Measurements from ENCODE around the gene FUT7. TPM values are rescaled to one million over a fixed set of nuclear protein-coding genes. Genes with fewer than 3 reads are reported as not detected.
"Not testable (repeated sequence)": the region's sequence is repeated elsewhere in the genome, so short reads cannot be mapped to it uniquely, and the experiment has no call there.

Gene FUT7
- total RNA-seq, 1 donor from 2014 or later, result not detected

DNA sequence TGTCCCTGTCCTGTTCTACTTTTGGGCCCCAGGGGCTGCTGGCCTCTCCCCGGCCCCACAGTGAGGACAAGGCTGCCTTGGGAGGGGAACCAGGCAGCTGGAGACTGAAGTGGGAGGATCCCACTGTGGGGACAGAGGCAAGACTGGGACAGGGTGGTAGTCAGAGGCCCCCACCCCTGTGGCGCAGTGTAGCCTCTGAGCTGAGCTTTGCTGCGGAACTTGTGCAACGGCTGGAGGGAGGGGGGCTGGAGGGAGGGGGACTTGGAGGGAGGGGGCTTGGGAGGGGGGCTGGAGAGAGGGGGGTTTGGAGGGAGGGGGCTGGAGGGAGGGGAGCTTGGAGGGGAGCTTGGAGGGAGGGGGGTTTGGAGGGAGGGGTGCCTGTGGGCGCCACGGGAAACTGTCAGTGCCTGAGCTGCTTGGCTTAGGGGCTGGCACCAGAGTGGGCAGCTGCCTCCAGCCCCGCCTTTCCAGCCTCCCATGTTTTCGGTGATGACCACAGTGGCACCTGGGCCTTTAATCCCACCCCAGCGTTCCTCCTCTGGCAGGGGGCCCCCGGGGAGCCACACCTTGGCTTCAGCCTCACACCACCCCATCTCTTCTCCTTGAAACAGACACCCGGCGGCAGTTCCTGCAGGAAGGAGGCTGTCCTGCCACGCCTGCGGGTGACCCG, 2.3 kb upstream of the FUT7 start:
- no peak overlapping the region for H3K4me3 ChIP-seq (ENCODE audit: low read depth, low read length)
- no peak for DNase-seq (ENCODE audit: low read depth)
- TF ChIP-seq, protein P1, sequence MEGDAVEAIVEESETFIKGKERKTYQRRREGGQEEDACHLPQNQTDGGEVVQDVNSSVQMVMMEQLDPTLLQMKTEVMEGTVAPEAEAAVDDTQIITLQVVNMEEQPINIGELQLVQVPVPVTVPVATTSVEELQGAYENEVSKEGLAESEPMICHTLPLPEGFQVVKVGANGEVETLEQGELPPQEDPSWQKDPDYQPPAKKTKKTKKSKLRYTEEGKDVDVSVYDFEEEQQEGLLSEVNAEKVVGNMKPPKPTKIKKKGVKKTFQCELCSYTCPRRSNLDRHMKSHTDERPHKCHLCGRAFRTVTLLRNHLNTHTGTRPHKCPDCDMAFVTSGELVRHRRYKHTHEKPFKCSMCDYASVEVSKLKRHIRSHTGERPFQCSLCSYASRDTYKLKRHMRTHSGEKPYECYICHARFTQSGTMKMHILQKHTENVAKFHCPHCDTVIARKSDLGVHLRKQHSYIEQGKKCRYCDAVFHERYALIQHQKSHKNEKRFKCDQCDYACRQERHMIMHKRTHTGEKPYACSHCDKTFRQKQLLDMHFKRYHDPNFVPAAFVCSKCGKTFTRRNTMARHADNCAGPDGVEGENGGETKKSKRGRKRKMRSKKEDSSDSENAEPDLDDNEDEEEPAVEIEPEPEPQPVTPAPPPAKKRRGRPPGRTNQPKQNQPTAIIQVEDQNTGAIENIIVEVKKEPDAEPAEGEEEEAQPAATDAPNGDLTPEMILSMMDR (IDR thresholded peaks at IDR 0.05; ENCODE audit: insufficient read depth, low read length, severe bottlenecking), result no peak
- no peaks in the 10 kb centered on the region for H3K27me3 ChIP-seq (ENCODE audit: control insufficient read depth, insufficient read depth, low read length)
- H3K36me3 ChIP-seq (ENCODE audit: control insufficient read depth, insufficient read depth, low read length), result peaks cover 2% of the 10 kb centered on the region
- FAIRE-seq, result no peak

DNA sequence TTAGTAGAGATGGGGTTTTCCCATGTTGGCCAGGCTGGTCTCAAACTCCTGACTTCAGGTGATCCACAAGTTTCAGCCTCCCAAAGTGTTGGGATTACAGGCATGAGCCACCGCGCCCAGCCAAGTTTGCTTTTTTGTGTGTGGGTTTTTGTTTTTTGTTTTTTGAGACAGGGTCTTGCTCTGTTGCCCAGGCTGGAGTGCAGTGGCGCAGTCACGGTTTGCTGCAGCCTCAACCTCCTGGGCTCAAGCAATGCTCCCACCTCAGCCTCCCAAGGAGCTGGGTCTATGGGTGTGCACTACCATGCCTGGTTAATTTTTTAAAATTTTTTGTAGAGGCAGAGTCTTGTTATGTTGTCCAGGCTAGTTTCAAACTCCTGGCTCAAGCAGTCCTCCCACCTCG, 1.6 kb upstream of the FUT7 start:
- not testable (repeated sequence) for DNase-seq (ENCODE audit: low read depth); FAIRE-seq; H3K27me3 ChIP-seq (ENCODE audit: control insufficient read depth, insufficient read depth, low read length); H3K36me3 ChIP-seq (ENCODE audit: control insufficient read depth, insufficient read depth, low read length); H3K4me3 ChIP-seq (ENCODE audit: low read depth, low read length)

DNA sequence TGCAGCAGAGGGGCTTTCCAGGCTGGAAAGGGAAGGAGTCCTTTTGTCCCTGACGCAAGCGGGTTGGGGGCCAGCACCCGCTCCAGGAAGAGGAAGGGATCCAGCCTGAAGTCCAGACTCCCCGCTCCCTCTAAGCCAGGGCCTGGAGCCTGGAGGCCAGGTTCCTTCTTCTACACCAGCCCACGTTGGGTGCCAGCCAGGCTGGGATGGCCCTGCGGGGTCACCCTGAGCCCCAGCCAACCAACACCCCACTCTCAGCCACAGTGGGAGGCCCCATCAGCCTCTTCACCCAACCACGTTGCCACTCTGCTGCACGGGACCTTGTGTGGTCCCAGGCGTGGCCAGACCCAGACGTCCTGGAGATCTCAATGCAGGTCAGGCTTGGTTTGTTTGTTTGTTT, 970 bp upstream of the FUT7 start:
- no peak for FAIRE-seq
- H3K36me3 ChIP-seq (ENCODE audit: control insufficient read depth, insufficient read depth, low read length), result no peaks in the 10 kb centered on the region
- no peak overlapping the region for H3K4me3 ChIP-seq (ENCODE audit: low read depth, low read length)
- no peaks in the 10 kb centered on the region for H3K27me3 ChIP-seq (ENCODE audit: control insufficient read depth, insufficient read depth, low read length)
- no peak for DNase-seq (ENCODE audit: low read depth)
- TF ChIP-seq, protein P1 (IDR thresholded peaks at IDR 0.05; ENCODE audit: insufficient read depth, low read length, severe bottlenecking), result no peak

DNA sequence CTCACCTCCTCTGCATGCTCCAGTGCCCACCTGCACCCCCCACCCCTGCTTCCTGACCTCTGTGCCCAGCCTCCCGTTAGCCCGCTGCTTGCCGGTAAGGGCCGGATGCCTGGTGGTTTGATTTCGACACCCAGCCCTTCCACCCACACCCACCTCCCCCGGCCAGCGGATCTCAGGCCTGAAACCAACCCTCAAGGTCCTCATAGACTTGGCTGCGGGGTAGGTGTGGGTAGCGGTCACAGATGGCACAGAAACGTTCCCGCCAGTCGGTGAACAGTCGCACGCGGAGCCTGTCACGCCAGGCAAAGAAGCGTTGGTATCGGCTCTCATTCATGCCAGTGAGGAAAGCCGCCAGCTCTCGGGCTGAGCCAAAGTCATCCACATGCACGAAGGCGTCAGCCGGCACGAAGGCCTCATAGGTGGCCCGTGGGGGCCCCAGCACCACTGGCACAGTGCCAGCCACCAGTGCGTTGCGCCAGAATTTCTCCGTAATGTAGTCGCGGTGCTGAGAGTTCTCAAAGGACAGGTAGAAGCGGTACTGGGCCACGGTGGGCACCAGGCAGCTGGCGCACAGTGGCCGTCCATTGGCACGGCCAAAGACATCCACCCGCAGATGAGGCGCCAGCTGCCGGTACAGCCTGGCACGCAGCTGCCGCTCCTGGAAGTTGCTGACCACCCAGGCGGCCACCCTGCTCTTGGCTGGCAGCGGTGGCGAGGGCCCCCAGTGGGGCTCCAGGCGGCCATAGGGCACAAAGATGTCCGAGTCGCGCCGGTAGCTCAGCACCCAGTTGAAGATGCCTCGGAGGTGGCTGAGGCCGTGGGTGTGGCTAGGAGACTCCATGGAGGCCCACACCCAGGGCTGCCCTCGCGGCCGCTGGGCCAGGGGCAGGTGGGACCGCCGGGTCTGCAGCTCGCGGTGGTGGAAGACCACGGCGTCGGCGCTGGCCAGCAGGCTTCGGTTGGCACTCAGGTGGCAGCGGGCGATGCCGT, 1.1 kb downstream of the FUT7 start:
- FAIRE-seq (no peak), DNase-seq (ENCODE audit: low read depth) (no peak)
- no peaks in the 10 kb centered on the region for H3K27me3 ChIP-seq (ENCODE audit: control insufficient read depth, insufficient read depth, low read length)
- no peak overlapping the region for H3K4me3 ChIP-seq (ENCODE audit: low read depth, low read length)
- H3K36me3 ChIP-seq (ENCODE audit: control insufficient read depth, insufficient read depth, low read length), result no peaks in the 10 kb centered on the region
- TF ChIP-seq, protein P1 (IDR thresholded peaks at IDR 0.05; ENCODE audit: insufficient read depth, low read length, severe bottlenecking), result no peak

DNA sequence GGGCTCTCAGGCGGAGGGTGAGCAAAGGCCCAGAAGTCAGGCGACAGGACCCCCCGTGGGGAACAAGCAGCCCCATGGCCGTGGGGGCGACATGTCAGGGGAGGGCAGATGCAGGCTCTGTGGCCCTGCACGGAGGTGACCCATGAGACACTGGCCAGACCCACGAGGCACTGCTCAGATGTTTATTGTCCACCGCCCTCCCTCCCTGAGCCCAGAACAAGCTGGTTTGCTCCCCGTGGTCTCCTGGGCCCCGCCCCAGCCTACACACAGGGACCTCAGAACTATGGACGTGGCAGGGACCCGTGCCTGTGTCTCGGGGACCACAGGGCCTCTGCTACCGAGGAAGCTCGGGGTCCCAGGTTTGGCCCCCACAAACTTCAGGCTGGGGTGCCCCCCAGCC, 1.9 kb downstream of the FUT7 start:
- no peak for DNase-seq (ENCODE audit: low read depth)
- Histone ChIP-seq H3K36me3 (ENCODE audit: control insufficient read depth, insufficient read depth, low read length) (no peaks in the 10 kb centered on the region), H3K27me3 (ENCODE audit: control insufficient read depth, insufficient read depth, low read length) (no peaks in the 10 kb centered on the region), H3K4me3 (ENCODE audit: low read depth, low read length) (no peak overlapping the region)
- TF ChIP-seq, protein P1 (IDR thresholded peaks at IDR 0.05; ENCODE audit: insufficient read depth, low read length, severe bottlenecking), result no peak
- FAIRE-seq, result no peak
